Keratinocyte (primary cell): ENCODE measurements around the gene PAQR4. TPM values are rescaled to one million over a fixed set of nuclear protein-coding genes. Genes with fewer than 3 reads are reported as not detected.

ENCODE experiments used
- DNase-seq: peaks from one replicate; pipeline ENCODE4 v3.0.0-alpha.2; 2011; ENCODE audit warnings: low read depth, missing footprints, low spot score
- FAIRE-seq: peaks from 2 replicates; lab custom pipeline; 2011; peaks lifted over from hg19 to GRCh38; lab: Jason Lieb, UNC
- H2AFZ ChIP-seq: 2 replicates; pipeline ENCODE4 v1.6.0; 2012; ENCODE audit warnings: low read length, control low read depth, inconsistent platforms; ENCODE audit not compliant: control insufficient read depth
- H3K27ac ChIP-seq: 2 replicates; pipeline ENCODE4 v1.5.1; 2011; ENCODE audit warnings: low read length; ENCODE audit not compliant: control insufficient read depth, insufficient read depth
- H3K27me3 ChIP-seq: 3 replicates; pipeline ENCODE4 v1.6.0; 2011; ENCODE audit warnings: low read length; ENCODE audit not compliant: control insufficient read depth, insufficient read depth; ENCODE audit errors: extremely low read depth
- H3K36me3 ChIP-seq, 2 experiments: 2 replicates in 1 of 2; 3 replicates in 1 of 2; pipeline ENCODE4 v1.5.1; 2011; ENCODE audit warnings: low read length in 2 of 2, mild to moderate bottlenecking in 1 of 2; ENCODE audit not compliant: control insufficient read depth in 2 of 2, insufficient read depth in 2 of 2; ENCODE audit errors: extremely low read depth in 1 of 2
- H3K4me1 ChIP-seq: 3 replicates; pipeline ENCODE4 v1.5.1; 2011; ENCODE audit warnings: low read length; ENCODE audit not compliant: control insufficient read depth, insufficient read depth; ENCODE audit errors: extremely low read depth
- H3K4me2 ChIP-seq: 3 replicates; pipeline ENCODE4 v1.6.0; 2011; ENCODE audit warnings: low read depth, low read length; ENCODE audit not compliant: control insufficient read depth, insufficient read depth; ENCODE audit errors: extremely low read depth
- H3K4me3 ChIP-seq, 3 experiments: fragments of 200-600 bp in 1 of 3; sonication (generic) in 1 of 3; 2 replicates in 2 of 3; 3 replicates in 1 of 3; pipeline ENCODE4 v1.5.1; 2011 to 2016; ENCODE audit warnings: low read length in 3 of 3, mild to moderate bottlenecking in 3 of 3, control low read depth in 2 of 3, inconsistent platforms in 1 of 3, low read depth in 1 of 3, mixed read lengths in 1 of 3, mixed run types in 1 of 3, moderate library complexity in 1 of 3; ENCODE audit not compliant: control insufficient read depth in 2 of 3, insufficient read depth in 2 of 3; ENCODE audit errors: extremely low read depth in 1 of 3
- H3K79me2 ChIP-seq: 2 replicates; pipeline ENCODE4 v1.6.0; 2012; ENCODE audit warnings: low read length; ENCODE audit not compliant: control insufficient read depth, insufficient read depth
- H3K9ac ChIP-seq: 3 replicates; pipeline ENCODE4 v1.6.0; 2011; ENCODE audit warnings: low read length; ENCODE audit not compliant: control insufficient read depth, insufficient read depth; ENCODE audit errors: extremely low read depth
- H3K9me1 ChIP-seq: 3 replicates; pipeline ENCODE4 v1.6.0; 2011; ENCODE audit warnings: low read length; ENCODE audit not compliant: control insufficient read depth, insufficient read depth; ENCODE audit errors: extremely low read depth
- H3K9me3 ChIP-seq: 2 replicates; pipeline ENCODE4 v1.5.1; 2012; ENCODE audit warnings: low read depth, low read length; ENCODE audit not compliant: control insufficient read depth
- H4K20me1 ChIP-seq: 3 replicates; pipeline ENCODE4 v1.6.0; 2011; ENCODE audit warnings: low read length; ENCODE audit not compliant: control insufficient read depth, insufficient read depth; ENCODE audit errors: extremely low read depth
- EZH2 ChIP-seq: IDR thresholded peaks from one replicate; pipeline ENCODE4 v1.6.1; 2012; ENCODE audit warnings: inconsistent platforms, mild to moderate bottlenecking, low read length, moderate library complexity
- dilution Hi-C: fragments of 300-500 bp; cut with MboI; formaldehyde crosslinking; loops from one replicate; pipeline ENCODE4 v1.7.0; 2020; ENCODE audit warnings: low sequenced_read_pairs; ENCODE audit not compliant: extremely low pct_ligation_motif_present
- polyA plus RNA-seq, 5 experiments: library from polyadenylated mRNA; depleted of rRNA in 3 of 5; stranded (reverse) in 3 of 5; stranded (forward) in 1 of 5; unstranded in 1 of 5; fragments of >200 nt; gene quantifications; 1 replicate in 1 of 5; 2 replicates in 3 of 5; 3 replicates in 1 of 5; pipeline versions ENCODE4 v1.2.1 to v1.2.3, GENCODE V29; 2011 to 2012; ENCODE audit warnings: missing spikeins in 2 of 5, low read depth in 1 of 5, low replicate concordance in 1 of 5
- TF ChIP-seq, protein P1 (sequence below), 3 experiments: IDR thresholded peaks in 1 of 3; conservative IDR thresholded peaks in 1 of 3; optimal IDR thresholded peaks in 1 of 3; 2 replicates in 2 of 3; 3 replicates in 1 of 3; pipeline versions ENCODE3 to v1.5.1; 2011; ENCODE audit warnings: low read length in 3 of 3, mild to moderate bottlenecking in 3 of 3, moderate library complexity in 2 of 3, control low read depth in 1 of 3, inconsistent platforms in 1 of 3; ENCODE audit not compliant: insufficient read depth in 2 of 3; ENCODE audit errors: extremely low read depth in 1 of 3

PAQR4 gene
- polyA plus RNA-seq, 1 donor (not counting 4 experiments of a cell fraction or from before 2014, with no cell fraction given): 16.8 TPM

GRCh38 chr16:2937170-2937569, 32.0 kb upstream of the PAQR4 start:
- Histone ChIP-seq H3K4me2 (no peak overlapping the region), H2AFZ (no peak overlapping the region), H3K4me3 (no peak overlapping the region), H3K9me1 (no peaks in the 10 kb centered on the region), H3K27ac (no peak overlapping the region), H3K9me3 (no peaks in the 10 kb centered on the region), H3K4me1 (no peaks in the 10 kb centered on the region), H3K9ac (no peak overlapping the region), H3K27me3 (no peaks in the 10 kb centered on the region), H3K79me2 (no peaks in the 10 kb centered on the region), H3K36me3 (peaks cover 16 to 45% of the 10 kb centered on the region in 2 experiments), H4K20me1 (peaks cover 2% of the 10 kb centered on the region)
- FAIRE-seq: no peak
- TF ChIP-seq, protein P1, sequence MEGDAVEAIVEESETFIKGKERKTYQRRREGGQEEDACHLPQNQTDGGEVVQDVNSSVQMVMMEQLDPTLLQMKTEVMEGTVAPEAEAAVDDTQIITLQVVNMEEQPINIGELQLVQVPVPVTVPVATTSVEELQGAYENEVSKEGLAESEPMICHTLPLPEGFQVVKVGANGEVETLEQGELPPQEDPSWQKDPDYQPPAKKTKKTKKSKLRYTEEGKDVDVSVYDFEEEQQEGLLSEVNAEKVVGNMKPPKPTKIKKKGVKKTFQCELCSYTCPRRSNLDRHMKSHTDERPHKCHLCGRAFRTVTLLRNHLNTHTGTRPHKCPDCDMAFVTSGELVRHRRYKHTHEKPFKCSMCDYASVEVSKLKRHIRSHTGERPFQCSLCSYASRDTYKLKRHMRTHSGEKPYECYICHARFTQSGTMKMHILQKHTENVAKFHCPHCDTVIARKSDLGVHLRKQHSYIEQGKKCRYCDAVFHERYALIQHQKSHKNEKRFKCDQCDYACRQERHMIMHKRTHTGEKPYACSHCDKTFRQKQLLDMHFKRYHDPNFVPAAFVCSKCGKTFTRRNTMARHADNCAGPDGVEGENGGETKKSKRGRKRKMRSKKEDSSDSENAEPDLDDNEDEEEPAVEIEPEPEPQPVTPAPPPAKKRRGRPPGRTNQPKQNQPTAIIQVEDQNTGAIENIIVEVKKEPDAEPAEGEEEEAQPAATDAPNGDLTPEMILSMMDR (optimal IDR thresholded peaks at IDR 0.05 in 1 of 3, IDR thresholded peaks at IDR 0.05 in 1 of 3, conservative IDR thresholded peaks at IDR 0.05 in 1 of 3; ENCODE audit: extremely low read depth in 1 of 3, insufficient read depth in 2 of 3, low read length in 3 of 3): no peak
- no peak for TF ChIP-seq EZH2
- dilution Hi-C loops: no loop called here
- DNase-seq: no peak

GRCh38 chr16:2938206-2938605, 30.9 kb upstream of the PAQR4 start:
- dilution Hi-C loops: no loop called here
- no peak overlapping the region for H3K4me2 ChIP-seq
- DNase-seq (no peak), FAIRE-seq (no peak)
- H3K4me3 ChIP-seq: no peak overlapping the region
- H3K36me3 ChIP-seq: peaks cover 18 to 39% of the 10 kb centered on the region in 2 experiments
- no peaks in the 10 kb centered on the region for H3K27me3 ChIP-seq
- no peaks in the 10 kb centered on the region for H3K79me2 ChIP-seq
- H3K27ac ChIP-seq: no peak overlapping the region
- no peak overlapping the region for H3K9ac ChIP-seq
- peaks cover 2% of the 10 kb centered on the region for H4K20me1 ChIP-seq
- no peaks in the 10 kb centered on the region for H3K4me1 ChIP-seq
- TF ChIP-seq EZH2: no peak
- TF ChIP-seq, protein P1 (optimal IDR thresholded peaks at IDR 0.05 in 1 of 3, IDR thresholded peaks at IDR 0.05 in 1 of 3, conservative IDR thresholded peaks at IDR 0.05 in 1 of 3; ENCODE audit: extremely low read depth in 1 of 3, insufficient read depth in 2 of 3, low read length in 3 of 3): no peak
- H3K9me1 ChIP-seq: no peaks in the 10 kb centered on the region
- H3K9me3 ChIP-seq: no peaks in the 10 kb centered on the region
- no peak overlapping the region for H2AFZ ChIP-seq
